NCI-H2227 (cell line): ENCODE measurements around the gene LIPE.

Experiments used
- DNase-seq: peaks from one replicate; lab custom pipeline; 2025; ENCODE audit not compliant: unreplicated experiment; lab: John Stamatoyannopoulos, UW

The LIPE gene

GRCh38 chr19:42420055-42420544, 7.1 kb downstream of the LIPE start:
- DNase-seq = peak; percentile 54

- DNase-seq = no peak
Measured at GRCh38 chr19:42419309-42419708, 7.9 kb downstream of the LIPE start.

GRCh38 chr19:42412661-42413076, 14.5 kb downstream of the LIPE start:
- DNase-seq = no peak

- DNase-seq = peak; percentile 61
Measured at GRCh38 chr19:42412227-42412626, 15.0 kb downstream of the LIPE start.

- no peak for DNase-seq
Measured at GRCh38 chr19:42411581-42412178, 15.5 kb downstream of the LIPE start.

GRCh38 chr19:42410371-42410770, 16.8 kb downstream of the LIPE start:
- DNase-seq = no peak

GRCh38 chr19:42409477-42409876, 17.7 kb downstream of the LIPE start:
- no peak for DNase-seq

- no peak for DNase-seq
Measured at GRCh38 chr19:42407816-42408175, 19.4 kb downstream of the LIPE start.

- DNase-seq = no peak
Measured at GRCh38 chr19:42407085-42407815, 19.9 kb downstream of the LIPE start.

- DNase-seq = no peak
Measured at GRCh38 chr19:42406111-42406510, 21.1 kb downstream of the LIPE start.

GRCh38 chr19:42403586-42403985, 23.6 kb downstream of the LIPE start:
- DNase-seq = no peak

GRCh38 chr19:42402376-42403116, 24.6 kb downstream of the LIPE start:
- peak; percentile 70 for DNase-seq

GRCh38 chr19:42401365-42402303, 25.6 kb downstream of the LIPE start:
- peak; percentile 94 for DNase-seq

GRCh38 chr19:42400404-42400803, 26.8 kb downstream of the LIPE start:
- no peak for DNase-seq

- peak; percentile 75 for DNase-seq
Measured at GRCh38 chr19:42397263-42398166, 29.7 kb downstream of the LIPE start.

- peak; percentile 100 for DNase-seq
Measured at GRCh38 chr19:42396381-42397262, 30.6 kb downstream of the LIPE start.

- no peak for DNase-seq
Measured at GRCh38 chr19:42394751-42395150, 32.4 kb downstream of the LIPE start.

- DNase-seq = no peak
Measured at GRCh38 chr19:42392165-42392564, 35.0 kb downstream of the LIPE start.

- no peak for DNase-seq
Measured at GRCh38 chr19:42389899-42390298, 37.3 kb downstream of the LIPE start, which contains the start of gene CNFN. Gene CNFN, minus strand, starts transcription at chr19:42390297. Its CDS starts 1,260 bp downstream, at chr19:42389037.
